Vagina (tissue), 2 donors: Measurements from ENCODE around the gene FMO1. TPM values are rescaled to one million over a fixed set of nuclear protein-coding genes. Genes with fewer than 3 reads are reported as not detected.

Experiments
- DNase-seq, 2 donors: peaks; one replicate each; pipeline ENCODE4 v3.0.0-alpha.2; 2017; ENCODE audit errors: extremely low spot score in 2 of 2
- H3K27ac ChIP-seq: fragments of 200-600 bp; sonication (generic); one replicate; pipeline ENCODE4 v1.5.1; 2019
- H3K27me3 ChIP-seq: fragments of 200-600 bp; sonication (generic); one replicate; pipeline ENCODE4 v1.5.1; 2019
- H3K36me3 ChIP-seq, 2 donors: fragments of 200-600 bp; sonication (generic); one replicate each; pipeline ENCODE4 v1.5.1; 2017 to 2019
- H3K4me1 ChIP-seq: fragments of 200-600 bp; sonication (generic); one replicate; pipeline ENCODE4 v1.5.1; 2019
- H3K4me3 ChIP-seq, 2 donors: fragments of 200-600 bp; sonication (generic); 1 replicate in 1 of 2; 2 replicates in 1 of 2; pipeline ENCODE4 v1.5.1; 2016 to 2019
- H3K9me3 ChIP-seq: fragments of 200-600 bp; sonication (generic); one replicate; pipeline ENCODE4 v1.5.1; 2019
- CTCF ChIP-seq, 3 experiments: fragments of 450-650 bp in 2 of 3; fragments of 200-600 bp in 1 of 3; sonication (generic) in 1 of 3; IDR thresholded peaks; one replicate each; pipeline ENCODE4 v1.5.1; 2017 to 2019; ENCODE audit warnings: antibody characterized with exemption in 3 of 3, mild to moderate bottlenecking in 2 of 3, moderate library complexity in 2 of 3
- POLR2A ChIP-seq, 2 donors: fragments of 450-650 bp; IDR thresholded peaks; one replicate each; pipeline ENCODE4 v1.6.1; 2017; ENCODE audit warnings: antibody characterized with exemption in 2 of 2, mild to moderate bottlenecking in 2 of 2, moderate library complexity in 2 of 2
- POLR2AphosphoS5 ChIP-seq, 2 donors: sonication (generic); formaldehyde crosslinking; IDR thresholded peaks; one replicate each; pipeline ENCODE4 v1.9.0; 2017; ENCODE audit warnings: antibody characterized with exemption in 2 of 2, mild to moderate bottlenecking in 2 of 2, low read depth in 1 of 2; ENCODE audit not compliant: insufficient read depth in 1 of 2
- intact Hi-C: fragments of 100-400 bp; cut with DNase I; formaldehyde crosslinking; loops from one replicate; pipeline ENCODE4 v1.15.1; 2023
- total RNA-seq: library from RNA; depleted of rRNA; stranded (reverse); fragments of >200 nt; gene quantifications from one replicate; pipeline ENCODE4 v1.2.3, GENCODE V29; 2016

Gene FMO1
- total RNA-seq, 1 donor from 2014 or later: 6.4 TPM

- H3K36me3 ChIP-seq: no peaks in the 10 kb centered on the region
- TF ChIP-seq CTCF (IDR thresholded peaks at IDR 0.05): no peak
- no peak for TF ChIP-seq POLR2A (IDR thresholded peaks at IDR 0.05)
- TF ChIP-seq POLR2AphosphoS5 (IDR thresholded peaks at IDR 0.05; ENCODE audit: insufficient read depth in 1 of 2, low read depth in 1 of 2): no peak
- intact Hi-C loops: no loop called here
- peaks cover 28% of the 10 kb centered on the region for H3K4me1 ChIP-seq
- H3K9me3 ChIP-seq: no peaks in the 10 kb centered on the region
- no peak overlapping the region for H3K27ac ChIP-seq
- H3K4me3 ChIP-seq: no peak overlapping the region
- H3K27me3 ChIP-seq: no peaks in the 10 kb centered on the region
- DNase-seq: no peak
Measured at GRCh38 chr1:171218661-171219060, 29.6 kb upstream of the FMO1 start.

DNA sequence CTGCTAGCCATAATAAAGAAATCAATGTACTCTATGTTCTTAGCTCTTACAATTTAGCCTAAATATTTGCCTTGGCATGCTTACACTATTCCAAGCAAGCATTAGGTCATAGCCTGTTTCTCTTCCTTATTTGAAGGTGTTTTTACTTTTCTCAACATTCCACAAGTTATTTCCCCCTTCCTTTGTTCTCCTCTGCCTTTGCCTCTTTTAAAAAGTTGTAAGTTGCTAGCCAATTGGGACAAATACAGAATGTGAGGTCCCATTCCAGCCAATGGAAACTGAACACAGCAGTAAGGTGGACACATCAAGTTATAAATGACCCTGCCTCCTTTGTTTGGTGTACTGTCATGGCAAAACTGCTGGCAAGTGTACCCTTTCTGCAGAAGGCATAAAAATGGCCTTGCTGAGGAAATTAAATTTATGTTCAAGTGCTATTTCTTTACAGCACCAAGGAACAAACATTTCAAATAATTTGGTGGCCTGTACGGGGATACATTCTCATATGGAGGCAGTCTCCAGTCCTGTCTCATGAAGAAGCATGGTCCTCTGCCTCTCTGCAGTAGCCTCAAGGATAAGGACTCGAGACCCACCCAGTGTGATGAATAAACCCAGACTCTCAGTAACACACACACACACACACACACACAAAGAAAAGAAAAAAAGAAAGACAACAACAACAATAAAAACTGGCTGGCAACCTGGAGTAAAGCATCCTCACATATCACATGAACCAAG is 28.8 kb upstream of the FMO1 start:
- H3K4me1 ChIP-seq: peaks cover 33% of the 10 kb centered on the region
- DNase-seq: no peak

DNA sequence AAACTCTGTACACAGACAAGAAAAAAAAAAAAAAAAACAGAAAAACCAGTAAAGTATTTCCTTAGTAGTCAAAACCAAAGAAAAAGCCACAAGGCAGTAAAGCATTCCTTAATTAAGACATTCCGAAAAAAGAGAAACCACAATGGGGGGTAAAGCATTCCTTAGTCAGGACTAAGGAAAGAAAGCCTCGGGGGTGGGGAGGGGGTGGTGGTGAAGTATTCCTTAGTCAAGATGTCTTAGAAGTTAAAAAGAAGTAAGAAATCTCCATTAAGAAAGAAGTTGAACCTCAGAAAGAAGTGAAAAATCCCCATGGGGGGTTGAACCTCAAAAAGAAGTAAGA is 28.2 kb upstream of the FMO1 start:
- Histone ChIP-seq H3K27ac (peak overlapping the region; percentile 79), H3K4me1 (peaks cover 33% of the 10 kb centered on the region), H3K27me3 (no peaks in the 10 kb centered on the region), H3K4me3 (no peak overlapping the region), H3K9me3 (no peaks in the 10 kb centered on the region), H3K36me3 (no peaks in the 10 kb centered on the region)
- intact Hi-C loops: no loop called here
- no peak for DNase-seq
- TF ChIP-seq CTCF (IDR thresholded peaks at IDR 0.05) (no peak), POLR2A (IDR thresholded peaks at IDR 0.05) (no peak), POLR2AphosphoS5 (IDR thresholded peaks at IDR 0.05; ENCODE audit: insufficient read depth in 1 of 2, low read depth in 1 of 2) (no peak)

More for the DNA sequence above, 28.8 kb upstream of the FMO1 start:
- intact Hi-C loops: no loop called here
- Histone ChIP-seq H3K9me3 (no peaks in the 10 kb centered on the region), H3K27ac (peak overlapping the region; percentile 10), H3K36me3 (no peaks in the 10 kb centered on the region), H3K4me3 (no peak overlapping the region), H3K27me3 (no peaks in the 10 kb centered on the region)
- TF ChIP-seq CTCF (IDR thresholded peaks at IDR 0.05) (no peak), POLR2AphosphoS5 (IDR thresholded peaks at IDR 0.05; ENCODE audit: insufficient read depth in 1 of 2, low read depth in 1 of 2) (no peak), POLR2A (IDR thresholded peaks at IDR 0.05) (no peak)

DNA sequence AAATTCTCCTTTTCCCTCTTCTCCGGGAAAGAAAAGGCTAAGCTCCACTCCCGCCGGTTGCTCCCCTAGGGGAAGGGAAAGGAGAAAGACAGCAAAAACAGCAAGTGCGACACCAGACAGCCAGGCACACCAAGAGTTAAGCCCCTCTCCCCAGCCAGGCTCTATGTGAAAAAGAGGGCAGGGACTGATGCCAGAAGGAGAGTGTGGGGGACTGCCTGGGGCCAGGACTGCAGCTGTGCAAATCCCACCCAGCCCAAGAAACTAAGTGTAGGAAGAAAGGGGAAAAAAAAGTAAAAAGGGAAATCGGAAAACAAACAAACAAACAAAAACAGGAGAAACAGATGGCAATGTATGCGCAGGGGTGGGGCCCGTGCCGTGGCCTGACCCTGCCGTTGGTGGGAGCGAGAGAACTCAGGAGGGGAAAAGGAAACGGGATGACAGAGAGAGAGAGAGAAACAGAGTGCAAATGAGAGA is 27.7 kb upstream of the FMO1 start:
- no peak for DNase-seq
- intact Hi-C loops: no loop called here
- TF ChIP-seq CTCF (IDR thresholded peaks at IDR 0.05): no peak
- H3K4me3 ChIP-seq: peak overlapping the region in 1 of 2 donors; percentile 28
- peak overlapping the region; percentile 79 for H3K27ac ChIP-seq
- H3K9me3 ChIP-seq: no peaks in the 10 kb centered on the region
- H3K27me3 ChIP-seq: no peaks in the 10 kb centered on the region
- no peaks in the 10 kb centered on the region for H3K36me3 ChIP-seq
- H3K4me1 ChIP-seq: peaks cover 33% of the 10 kb centered on the region
